Astrocyte (in vitro differentiated cells and primary cell): Measurements from ENCODE around the gene KLHL9.

ENCODE experiments used
- CTCF ChIP-seq: IDR thresholded peaks from 2 replicates; pipeline ENCODE4 v1.5.1; 2011; ENCODE audit warnings: low read depth, mild to moderate bottlenecking, inconsistent platforms, low read length, moderate library complexity; ENCODE audit not compliant: insufficient read depth
- EZH2 ChIP-seq: IDR thresholded peaks from 2 replicates; pipeline ENCODE4 v1.6.1; 2012; ENCODE audit warnings: mild to moderate bottlenecking, low read length, inconsistent platforms; ENCODE audit not compliant: insufficient read depth

- no peak for TF ChIP-seq CTCF
- no peak for TF ChIP-seq EZH2
Observed at GRCh38 chr9:21281275-21281674, 53.9 kb downstream of the KLHL9 start.
